ENCODE results near the gene LRP4. TPM values are rescaled to one million over a fixed set of nuclear protein-coding genes. Genes with fewer than 3 reads are reported as not detected.

LRP4 gene
- total RNA-seq, 1 experiment from 2014 or later: 11.6 TPM

- no peak overlapping the region for H4K5ac ChIP-seq (ENCODE audit: insufficient read length, low read depth, low read length)
- no peak overlapping the region for H3K18ac ChIP-seq (ENCODE audit: insufficient read length, low read depth, low read length)
- no peaks in the 10 kb centered on the region for H3K23me2 ChIP-seq (ENCODE audit: insufficient read length, low read depth, low read length, poor library complexity, severe bottlenecking)
- Mint-ChIP-seq H3K9me3 (peaks cover 4 to 6% of the 10 kb centered on the region in 2 experiments; a peak in 3 of 5 replicates), H3K4me1 (peaks cover 36 to 40% of the 10 kb centered on the region in 2 experiments), H3K27ac (no peak overlapping the region), H3K36me3 (ENCODE audit: insufficient read depth in 1 of 3, low read depth in 3 of 3) (peaks cover 23 to 25% (median 25%) of the 10 kb centered on the region in 3 experiments; a peak in 6 of 7 replicates), H3K4me3 (no peak overlapping the region), H3K27me3 (ENCODE audit: low read depth) (no peaks in the 10 kb centered on the region)
- H4K8ac ChIP-seq (replicated peaks; ENCODE audit: insufficient read length, low read depth, low read length): no peak overlapping the region
- H2AK5ac ChIP-seq (ENCODE audit: insufficient read length, low read length): no peak overlapping the region
- no peaks in the 10 kb centered on the region for H3K27me3 ChIP-seq (ENCODE audit: insufficient read depth, low read length)
- no peak overlapping the region for H3K4ac ChIP-seq (ENCODE audit: low read depth, low read length)
- no peak overlapping the region; the same call in 1 of the 2 replicates for H3K14ac ChIP-seq (ENCODE audit: insufficient read depth, low read length)
- DNase-seq: no peak
- no peak overlapping the region for H2BK20ac ChIP-seq (ENCODE audit: low read depth, low read length, poor library complexity, severe bottlenecking)
- H2AFZ ChIP-seq (ENCODE audit: low read length): no peak overlapping the region
- H2BK15ac ChIP-seq (ENCODE audit: low read depth, low read length): no peak overlapping the region
- no peak overlapping the region for H3K4me2 ChIP-seq (ENCODE audit: insufficient read depth, insufficient read length, low read length)
- 0 out of 2 replicates have a peak, but pooled peaks cover 3% of the 10 kb centered on the region for H3K4me1 ChIP-seq (ENCODE audit: insufficient read depth, low read length)
- H3K9me3 ChIP-seq (ENCODE audit: control insufficient read depth, low read depth, low read length): no peaks in the 10 kb centered on the region
- H3K23ac ChIP-seq (ENCODE audit: insufficient read length, low read depth, low read length): no peak overlapping the region
- no peak overlapping the region for H3T11ph ChIP-seq (ENCODE audit: low read length)
- no CpG with 5 or more reads among the region's 6 CpGs for WGBS (ENCODE audit: extremely low coverage, insufficient read length, low lambda C conversion rate)
- no peak overlapping the region for H3K9ac ChIP-seq (ENCODE audit: extremely low read depth, insufficient read length, low read length)
- H4K20me1 ChIP-seq (ENCODE audit: control insufficient read depth, insufficient read depth, insufficient read length): no peaks in the 10 kb centered on the region
- no peaks in the 10 kb centered on the region for H3K79me1 ChIP-seq (ENCODE audit: insufficient read depth, low read depth, low read length, poor library complexity, severe bottlenecking)
- no peaks in the 10 kb centered on the region for H3K79me2 ChIP-seq (ENCODE audit: insufficient read depth, low read length)
- H3K56ac ChIP-seq (ENCODE audit: insufficient read length, low read depth, low read length): no peak overlapping the region
- no peak overlapping the region for H2BK120ac ChIP-seq (ENCODE audit: low read depth, low read length, poor library complexity, severe bottlenecking)
- H2BK5ac ChIP-seq (ENCODE audit: insufficient read length, low read length): no peak overlapping the region
- no peak overlapping the region for H2BK12ac ChIP-seq (ENCODE audit: insufficient read length, low read depth, low read length)
- no peak for TF ChIP-seq CTCF (conservative IDR thresholded peaks at IDR 0.05)
- H3K27ac ChIP-seq (ENCODE audit: insufficient read length, low read depth, low read length): no peak overlapping the region
- H4K91ac ChIP-seq (ENCODE audit: insufficient read length, low read depth, low read length): no peak overlapping the region
Observed at GRCh38 chr11:46902694-46903093, 15.7 kb downstream of the LRP4 start.
